ENCODE measurements around the gene PIK3CB.
"Not testable (repeated sequence)": the region's sequence is repeated elsewhere in the genome, so short reads cannot be mapped to it uniquely, and the experiment has no call there.

The PIK3CB gene

DNA sequence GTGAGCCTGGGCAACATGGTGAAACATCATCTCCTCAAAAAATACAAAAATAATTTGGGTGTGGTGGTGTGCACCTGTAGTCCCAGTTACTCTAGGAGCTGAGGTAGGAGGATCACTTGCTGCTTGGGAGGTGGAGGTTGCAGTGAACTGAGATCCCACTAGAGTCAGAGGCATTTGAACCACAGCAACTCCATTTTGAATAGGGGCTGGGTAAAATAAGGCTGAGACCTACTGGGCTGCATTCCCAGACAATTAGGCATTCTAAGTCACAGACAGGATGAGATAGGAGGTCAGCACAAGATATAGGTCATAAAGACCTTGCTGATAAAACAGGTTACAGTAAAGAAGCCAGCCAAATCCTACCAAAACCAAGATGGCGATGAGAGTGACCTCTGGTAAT is 12.1 kb upstream of the PIK3CB start:
- not testable (repeated sequence) for DNase-seq (ENCODE audit: low spot score)

GRCh38 chr3:138846262-138846791 is 11.6 kb upstream of the PIK3CB start:
- no peak for DNase-seq (ENCODE audit: low spot score)

GRCh38 chr3:138845771-138846173 is 11.0 kb upstream of the PIK3CB start:
- no peak for DNase-seq (ENCODE audit: low spot score)

DNA sequence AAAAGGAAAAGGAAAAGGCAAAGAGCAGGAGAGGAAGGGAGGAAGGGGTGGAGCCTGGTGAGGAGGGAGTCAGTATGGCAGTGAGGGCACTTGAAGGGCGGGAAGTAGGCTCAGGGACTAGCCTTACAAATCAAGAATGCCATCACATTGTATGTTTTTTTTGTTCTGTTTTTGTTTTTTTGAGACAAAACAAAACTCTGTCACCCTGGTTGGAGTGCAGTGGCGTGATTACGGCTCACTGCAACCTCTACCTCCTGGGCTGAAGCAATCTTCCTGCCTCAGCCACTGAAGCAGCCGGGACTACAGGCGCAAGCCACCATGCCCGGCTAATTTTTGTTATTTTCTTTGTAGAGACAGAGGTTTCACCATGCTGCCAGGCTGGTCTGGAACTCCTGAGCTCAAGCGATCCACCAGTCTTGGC is 10.5 kb upstream of the PIK3CB start:
- no peak for DNase-seq (ENCODE audit: low spot score)

- DNase-seq (ENCODE audit: low spot score): no peak
Measured at GRCh38 chr3:138842483-138843188, 7.9 kb upstream of the PIK3CB start.

DNA sequence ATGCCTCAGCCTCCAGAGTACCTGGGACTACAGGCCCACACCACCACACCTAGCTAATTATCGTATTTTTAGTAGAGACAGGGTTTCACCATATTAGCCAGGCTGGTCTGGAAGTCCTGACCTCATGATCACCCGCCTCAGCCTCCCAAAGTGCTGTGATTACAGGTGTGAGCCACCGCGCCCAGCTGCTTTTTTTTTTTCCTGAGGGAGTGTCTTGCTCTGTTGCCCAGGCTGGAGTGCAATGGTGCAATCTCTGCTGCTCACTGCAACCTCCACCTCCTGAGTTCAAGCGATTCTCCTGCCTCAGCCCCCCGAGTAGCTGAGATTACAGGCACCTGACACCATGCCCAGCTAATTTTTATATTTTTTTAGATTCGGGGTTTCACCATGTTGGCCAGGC is 3.7 kb upstream of the PIK3CB start:
- DNase-seq (ENCODE audit: low spot score): not testable (repeated sequence)

DNA sequence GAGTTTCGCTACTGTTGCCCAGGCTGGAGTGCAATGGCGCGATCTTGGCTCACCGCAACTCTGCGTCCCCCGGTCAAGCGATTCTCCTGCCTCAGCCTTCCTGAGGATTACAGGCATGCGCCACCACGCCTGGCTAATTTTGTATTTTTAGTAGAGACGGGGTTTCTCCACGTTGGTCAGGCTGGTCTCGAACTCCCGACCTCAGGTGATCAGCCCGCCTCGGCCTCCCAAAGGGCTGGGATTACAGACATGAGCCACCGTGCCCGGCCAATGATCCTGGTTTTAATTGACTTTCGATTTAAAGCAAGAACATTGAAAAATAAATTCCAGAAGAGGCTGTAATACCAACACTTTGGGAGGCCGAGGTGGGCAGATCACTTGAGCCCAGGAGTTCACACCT is 1.1 kb upstream of the PIK3CB start:
- DNase-seq (ENCODE audit: low spot score): not testable (repeated sequence)

GRCh38 chr3:138835397-138835757 is 649 bp upstream of the PIK3CB start:
- DNase-seq (ENCODE audit: low spot score): no peak

- DNase-seq (ENCODE audit: low spot score): peak; percentile 46
Measured at GRCh38 chr3:138833899-138834595, 681 bp downstream of the PIK3CB start.

GRCh38 chr3:138832473-138833057 is 2.2 kb downstream of the PIK3CB start:
- not testable (repeated sequence) for DNase-seq (ENCODE audit: low spot score)

DNA sequence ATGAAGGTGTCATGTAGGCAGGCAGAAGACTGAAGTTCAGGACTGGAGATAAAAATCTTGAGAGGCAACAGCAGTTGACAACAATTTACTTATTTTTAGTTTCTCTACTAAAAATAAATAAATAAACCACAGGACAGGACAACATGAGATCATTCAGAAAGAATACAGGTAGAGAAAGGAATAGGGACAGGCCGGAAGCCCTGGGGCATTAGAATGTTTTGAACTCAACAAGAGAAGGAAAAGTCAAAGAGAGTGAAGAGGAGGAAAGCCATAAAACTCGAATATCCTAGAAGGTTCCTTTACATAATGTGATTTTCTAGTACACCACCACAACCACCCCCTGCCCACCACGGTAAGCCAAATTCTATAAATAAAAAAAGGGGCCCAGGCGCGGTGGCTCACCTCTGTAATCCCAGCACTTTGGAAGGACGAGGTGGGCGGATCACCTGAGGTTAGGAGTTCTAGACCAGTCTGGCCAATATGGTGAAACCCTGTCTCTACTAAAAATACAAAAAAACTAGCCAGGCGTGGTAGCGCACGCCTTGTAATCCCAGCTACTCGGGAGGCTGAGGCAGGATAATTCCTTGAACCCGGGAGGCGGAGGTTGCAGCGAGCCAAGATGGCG is 4.7 kb downstream of the PIK3CB start:
- DNase-seq (ENCODE audit: low spot score): no peak

GRCh38 chr3:138829097-138829496 is 5.6 kb downstream of the PIK3CB start:
- DNase-seq (ENCODE audit: low spot score): no peak

GRCh38 chr3:138827222-138827621 is 7.5 kb downstream of the PIK3CB start:
- no peak for DNase-seq (ENCODE audit: low spot score)

- DNase-seq (ENCODE audit: low spot score): no peak
Measured at GRCh38 chr3:138825336-138825735, 9.4 kb downstream of the PIK3CB start.

DNA sequence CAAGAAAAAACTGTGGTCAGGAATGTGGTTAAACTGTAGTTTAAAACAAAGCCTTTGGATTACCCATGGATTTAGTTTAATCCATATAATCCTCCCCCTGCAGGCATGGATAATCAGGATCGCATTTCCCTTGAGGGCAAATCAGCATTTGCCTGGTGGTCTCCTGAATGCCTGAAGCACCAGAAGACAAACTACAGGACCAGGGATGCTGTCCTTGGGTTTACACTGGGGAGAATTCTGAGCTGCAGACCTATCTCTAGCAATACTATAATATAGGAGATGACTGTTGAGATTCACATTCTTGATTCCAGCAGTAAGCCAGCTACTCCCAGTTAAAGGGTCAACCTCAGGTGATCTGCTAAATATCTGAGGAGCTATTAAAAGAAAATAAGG is 10.6 kb downstream of the PIK3CB start:
- DNase-seq (ENCODE audit: low spot score): no peak

DNA sequence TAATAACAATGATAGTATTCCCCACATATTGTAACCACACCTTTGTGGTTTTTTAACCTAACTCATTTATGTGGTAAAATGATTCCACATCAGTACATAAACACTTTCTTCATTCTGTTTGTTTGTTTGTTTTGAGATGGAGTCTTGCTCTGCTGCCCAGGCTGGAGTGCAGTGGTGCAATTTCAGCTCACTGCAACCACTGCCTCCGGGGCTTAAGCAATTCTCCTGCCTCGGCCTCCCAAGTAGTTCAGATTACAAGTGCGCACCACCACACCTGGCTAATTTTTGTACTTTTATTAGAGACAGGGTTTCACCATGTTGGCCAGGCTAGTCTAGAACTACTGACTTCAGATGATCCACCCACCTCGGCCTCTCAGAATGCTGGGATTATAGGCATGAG is 14.3 kb downstream of the PIK3CB start:
- not testable (repeated sequence) for DNase-seq (ENCODE audit: low spot score)

- DNase-seq (ENCODE audit: low spot score): no peak
Measured at GRCh38 chr3:138818185-138818860, 16.4 kb downstream of the PIK3CB start.

DNA sequence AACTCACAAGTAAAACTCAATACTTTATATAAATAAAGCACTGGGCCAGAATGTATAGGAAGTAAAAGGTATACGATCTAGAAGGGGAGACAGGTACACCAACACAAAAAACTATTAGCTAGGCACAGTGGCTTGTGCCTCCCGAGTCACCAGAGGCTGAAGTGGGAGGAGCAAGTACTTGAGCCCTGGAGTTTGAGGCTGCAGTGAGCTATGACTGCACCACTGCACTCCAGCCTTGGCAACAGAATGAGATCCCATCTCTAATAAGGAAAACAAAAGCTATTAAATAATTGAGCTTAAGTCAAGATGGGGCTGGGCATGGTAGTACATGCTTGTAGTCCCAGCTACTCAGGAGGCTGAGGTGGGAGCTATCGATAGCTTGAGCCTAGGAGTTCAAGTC is 17.0 kb downstream of the PIK3CB start:
- no peak for DNase-seq (ENCODE audit: low spot score)

DNA sequence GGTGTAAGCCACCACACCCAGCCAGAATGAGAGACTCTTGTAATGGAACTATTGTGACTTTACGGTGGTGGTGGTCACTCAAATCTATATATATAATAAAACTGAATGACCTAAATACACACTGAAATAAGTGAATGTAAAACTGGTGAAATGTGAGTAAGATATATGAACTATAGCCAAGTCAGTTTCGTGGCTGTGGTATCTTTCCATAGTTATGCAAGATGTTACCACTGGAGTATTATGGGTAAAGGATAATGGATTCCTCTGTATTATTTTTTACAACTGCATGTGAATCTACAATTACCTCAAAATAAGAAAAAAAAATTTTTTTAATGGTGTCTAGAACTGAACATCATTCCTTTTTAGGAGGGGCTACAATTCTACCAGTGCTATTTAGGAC is 21.9 kb downstream of the PIK3CB start:
- no peak for DNase-seq (ENCODE audit: low spot score)

DNA sequence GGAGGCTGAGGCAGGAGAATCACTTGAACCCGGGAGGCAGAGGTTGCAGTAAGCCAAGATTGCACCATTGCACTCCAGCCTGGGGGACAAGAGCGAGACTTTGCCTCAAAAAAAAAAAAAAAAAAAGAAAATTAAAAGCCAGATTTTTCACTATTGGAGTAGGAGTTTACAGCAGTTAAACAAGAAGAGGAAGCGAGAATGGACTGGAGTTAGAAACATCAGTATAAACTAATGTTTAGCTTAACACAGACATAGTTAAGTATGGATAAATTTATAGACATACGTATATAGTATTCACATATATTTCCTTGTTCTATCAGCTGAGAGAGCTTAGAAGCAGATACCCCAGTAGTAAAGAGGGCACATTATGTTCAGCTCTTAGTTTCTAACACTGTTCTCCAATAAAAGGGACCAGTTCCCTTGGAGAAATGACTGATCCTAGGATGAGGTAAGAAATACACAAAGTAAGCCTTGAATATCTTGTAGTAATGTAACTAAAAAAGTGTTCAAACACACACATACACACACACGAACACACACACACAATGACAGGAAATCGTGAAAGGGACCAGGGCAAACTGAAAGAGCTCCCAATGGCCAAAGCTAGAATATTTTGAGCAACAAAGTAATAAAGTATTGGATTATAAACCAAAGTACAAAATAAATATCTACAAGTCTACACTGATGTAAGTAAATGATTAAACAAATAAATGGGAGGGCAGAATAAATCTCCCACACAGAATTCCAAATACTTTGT is 25.1 kb downstream of the PIK3CB start:
- no peak for DNase-seq (ENCODE audit: low spot score)

GRCh38 chr3:138806376-138807080 is 28.2 kb downstream of the PIK3CB start:
- DNase-seq (ENCODE audit: low spot score): no peak

Data from GM03348 (cell line).